ENCODE data around the gene SERPINA12. TPM values are rescaled to one million over a fixed set of nuclear protein-coding genes. Genes with fewer than 3 reads are reported as not detected.

The SERPINA12 gene
- not detected in 2 replicates for total RNA-seq

GRCh38 chr14:94509356-94509755 lies at the start of gene SERPINA12:
SERPINA12 (minus strand) TSS chr14:94509469; CDS start chr14:94498397, 11,072 bp downstream.

GRCh38 chr14:94476023-94476422 lies 33.2 kb downstream of the SERPINA12 start, which contains the start of gene SERPINA9:
SERPINA9 (minus strand) TSS chr14:94476197; CDS start chr14:94469840, 6,357 bp downstream.

Other genes starting within 250 kb of the SERPINA12 start
- gene SERPINA10, start 216.2 kb downstream of the SERPINA12 start, total RNA-seq, result not detected in 2 replicates
- gene SERPINA6, start 186.1 kb downstream of the SERPINA12 start, total RNA-seq, result not detected in 2 replicates
- gene SERPINA2, start 142.8 kb downstream of the SERPINA12 start, total RNA-seq, result not detected in 2 replicates
- under 0.01 TPM in 1 of 2 replicates, not detected in the other for gene SERPINA1, start 120.9 kb downstream of the SERPINA12 start, total RNA-seq
- not detected in 2 replicates for gene SERPINA11, start 56.7 kb downstream of the SERPINA12 start, total RNA-seq
- gene SERPINA9, start 33.3 kb downstream of the SERPINA12 start, total RNA-seq, result not detected in 2 replicates
- not detected in 2 replicates for gene SERPINA4, start 52.0 kb upstream of the SERPINA12 start, total RNA-seq
- not detected in 2 replicates for gene SERPINA5, start 72.0 kb upstream of the SERPINA12 start, total RNA-seq
- gene SERPINA3, start 102.9 kb upstream of the SERPINA12 start, total RNA-seq, result 8.0 and 10.5 TPM in 2 replicates

Measured in smooth muscle cell of bladder (primary cell).